ENCODE results near the gene SKP1. TPM values are rescaled to one million over a fixed set of nuclear protein-coding genes. Genes with fewer than 3 reads are reported as not detected.

The SKP1 gene
- total and polyA plus RNA-seq, 10 of the 15 experiments (the other 5 are each of a cell fraction or from before 2014, with no cell fraction given): 100 to 1,686 (median 519) TPM

GRCh38 chr5:134175921-134176510 lies 734 bp downstream of the SKP1 start:
- Histone ChIP-seq H2AFZ (ENCODE audit: control insufficient read depth, low read depth, low read length) (no peak overlapping the region), H3K9ac (ENCODE audit: control insufficient read depth, insufficient read depth, low read length) (peak overlapping the region; percentile 86), H3K27me3 (replicated peaks in 1 of 2; ENCODE audit: control insufficient read depth in 2 of 2, insufficient read depth in 2 of 2, low read length in 1 of 2) (no peaks in the 10 kb centered on the region), H3K27ac (ENCODE audit: control insufficient read depth, insufficient read depth) (peak overlapping the region; percentile 89), H3K4me2 (ENCODE audit: control insufficient read depth, insufficient read depth) (peak overlapping the region; percentile 86), H3K36me3 (ENCODE audit: control insufficient read depth in 2 of 2, insufficient read depth in 2 of 2, low read length in 1 of 2) (peaks cover 3 to 4% of the 10 kb centered on the region in 2 experiments; a peak in 3 of 4 replicates), H3K9me3 (replicated peaks; ENCODE audit: control insufficient read depth, insufficient read depth, low read length) (no peaks in the 10 kb centered on the region), H4K20me1 (ENCODE audit: control insufficient read depth, insufficient read depth) (no peaks in the 10 kb centered on the region), H3K4me3 (peak overlapping the region; percentile 99), H3K79me2 (ENCODE audit: control insufficient read depth, insufficient read depth, low read length) (peaks cover 42% of the 10 kb centered on the region), H3K4me1 (ENCODE audit: control insufficient read depth, insufficient read depth, low read length) (peaks cover 3% of the 10 kb centered on the region)
- peak; percentile 56 for ATAC-seq
- CTCF ChIA-PET: interaction anchor here (0.6 to 1.8 kb wide), 4 partner anchors 9 to 136 kb away, joined by 3 to 5 read pairs (median 4); no protein-coding TSS in a partner anchor
- SMC1A ChIA-PET (ENCODE audit: uncharacterized antibody, unreplicated experiment): interaction anchor here (1.1 to 1.7 kb wide), 3 partner anchors 113 to 136 kb away, joined by 3 to 4 read pairs (median 3); no protein-coding TSS in a partner anchor
- no peak for DNase-seq (ENCODE audit: low read depth, low spot score)
- no TSS peak for BruUV-seq (replicated peaks)
- POLR2A ChIA-PET: interaction anchor here (1.1 to 1.9 kb wide), 7 partner anchors 19 to 411 kb away, joined by 3 to 7 read pairs (median 4); partner anchors contain the start of gene PPP2CA
- intact Hi-C loops (cut with micrococcal nuclease; ENCODE audit: unreplicated experiment): loop anchor here (5.0 kb wide), 1 partner anchor 196 kb away; the partner anchor contains the start of gene UBE2B
- 2% methylated on average over 29 of the region's 31 CpGs for WGBS (ENCODE audit: insufficient coverage, insufficient replicate concordance, low lambda C conversion rate, missing lambda C conversion rate)
- RAD21 ChIA-PET (ENCODE audit: unreplicated experiment): interaction anchor here (1.5 to 4.0 kb wide), 2 partner anchors 136 to 411 kb away, joined by 5 to 15 read pairs; no protein-coding TSS in a partner anchor
- TF ChIP-seq KLF5 (IDR thresholded peaks at IDR 0.05; ENCODE audit: partially characterized antibody): no peak
- TF ChIP-seq IKZF2 (IDR thresholded peaks at IDR 0.05): 0 out of 4 replicates have a peak, but pooled peaks of 1 of the 2 experiments have one; percentile 8
- no peak for TF ChIP-seq NRF1 (conservative IDR thresholded peaks at IDR 0.05; ENCODE audit: low read depth, low read length)
- peak in 1 of 2 experiments; percentile 73; a peak in 2 of 3 replicates for TF ChIP-seq EGR1 (IDR thresholded peaks at IDR 0.05; ENCODE audit: borderline replicate concordance in 1 of 2, low read depth in 2 of 2, low read length in 2 of 2)
- 0 out of 2 replicates have a peak, but pooled peaks have one; percentile 50 for TF ChIP-seq TCF7 (IDR thresholded peaks at IDR 0.05; ENCODE audit: borderline replicate concordance)
- TF ChIP-seq CREM (IDR thresholded peaks at IDR 0.05; ENCODE audit: low read depth): no peak
- no peak for TF ChIP-seq NFYB (IDR thresholded peaks at IDR 0.05; ENCODE audit: insufficient read depth, low read depth, low read length)
- TF ChIP-seq TBL1XR1 (IDR thresholded peaks at IDR 0.05; ENCODE audit: low read depth, low read length): no peak
- no peak for TF ChIP-seq RAD21 (IDR thresholded peaks at IDR 0.05; ENCODE audit: insufficient read depth, low read depth, low read length)
- in situ Hi-C loops (cut with MboI): no loop called here
- FAIRE-seq: no peak

Measured in GM12878 (cell line).